ENCODE measurements around the gene ZNF786.

- TF ChIP-seq CTCF (IDR thresholded peaks at IDR 0.05) = no peak
- no peak for TF ChIP-seq POLR2A (IDR thresholded peaks at IDR 0.05)
These were observed 36.6 kb downstream of the ZNF786 start for GRCh38 chr7:149053885-149054284.

All from vagina (tissue), 2 donors.